ENCODE measurements around the gene NFE2.

NFE2 gene

DNA sequence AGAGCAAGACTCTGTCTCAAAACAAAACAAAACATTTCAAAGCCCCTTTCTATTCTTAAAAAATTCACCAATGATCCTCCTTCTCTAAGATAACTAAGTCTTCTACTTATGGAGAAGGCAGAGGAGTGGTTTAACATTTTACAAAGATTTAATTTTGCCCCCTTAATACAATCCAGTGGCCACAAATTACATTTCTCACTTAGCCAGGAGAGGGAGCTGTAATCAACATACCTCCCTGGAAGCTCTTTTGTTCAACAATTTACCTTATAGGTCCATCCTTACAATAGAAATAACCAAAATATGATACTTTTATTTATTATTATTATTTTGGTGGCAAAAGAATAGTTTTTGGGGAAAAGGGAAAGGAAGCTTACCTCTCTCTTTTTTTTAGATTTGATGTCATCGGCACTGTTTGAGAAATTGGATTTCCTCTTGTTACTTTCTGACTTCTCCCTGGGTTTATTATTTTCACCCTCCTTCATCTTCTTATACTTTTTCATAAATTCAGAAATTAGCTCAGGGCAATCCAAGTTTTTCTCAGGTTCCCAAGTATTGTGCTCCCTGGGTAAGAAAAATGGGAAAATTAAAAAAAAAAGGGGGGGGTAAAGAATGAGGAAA lies 49.0 kb downstream of the NFE2 start:
- DNase-seq (ENCODE audit: low read depth, low spot score) = no peak

GRCh38 chr12:54249489-54249888 lies 51.3 kb downstream of the NFE2 start:
- DNase-seq (ENCODE audit: low read depth, low spot score) = no peak

DNA sequence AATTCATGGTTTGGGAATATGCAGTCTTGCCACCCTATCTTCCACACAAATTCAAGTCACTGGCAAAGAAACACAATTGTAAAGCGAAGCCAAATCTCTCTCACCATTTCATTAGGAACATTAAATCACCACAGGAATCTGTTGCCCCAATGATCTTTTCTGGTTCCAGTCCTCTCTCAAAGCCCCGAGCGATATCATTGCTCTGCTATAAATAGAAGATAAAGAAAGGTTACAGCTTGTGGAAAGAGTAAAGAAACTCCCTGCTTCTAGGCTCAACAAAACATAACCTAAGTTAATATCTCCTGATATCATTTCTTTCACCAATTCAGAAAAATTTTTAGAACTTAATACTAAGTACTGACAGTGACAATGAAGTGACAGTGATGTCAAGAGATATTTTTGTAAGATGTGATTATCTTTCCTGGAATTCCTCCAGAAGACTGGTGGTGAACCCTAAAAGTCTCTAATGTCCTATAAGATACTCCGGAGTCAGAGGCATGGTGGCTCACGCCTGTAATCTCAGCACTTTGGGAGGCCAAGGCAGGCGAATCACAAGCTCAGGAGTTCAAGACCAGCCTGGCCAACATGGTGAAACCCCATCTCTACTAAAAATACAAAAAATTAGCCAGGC lies 54.7 kb downstream of the NFE2 start:
- no peak for DNase-seq (ENCODE audit: low read depth, low spot score)
